Gastrocnemius medialis (tissue), 4 donors: ENCODE data around the gene CACNA1H.

Source experiments
- CTCF ChIP-seq, 5 experiments: fragments of 450-650 bp in 3 of 5; fragments of 200-600 bp in 2 of 5; sonication (generic) in 2 of 5; IDR thresholded peaks in 4 of 5; conservative IDR thresholded peaks in 1 of 5; 1 replicate in 4 of 5; 2 replicates in 1 of 5; pipeline ENCODE4 v1.5.1; 2016 to 2019; ENCODE audit warnings: antibody characterized with exemption in 5 of 5, mild to moderate bottlenecking in 3 of 5, moderate library complexity in 3 of 5
- POLR2A ChIP-seq, 2 donors: fragments of 450-650 bp; IDR thresholded peaks; one replicate each; pipeline ENCODE4 v1.6.1; 2017; ENCODE audit warnings: antibody characterized with exemption in 2 of 2, mild to moderate bottlenecking in 2 of 2, moderate library complexity in 2 of 2

GRCh38 chr16:1119129-1119528 is 33.8 kb upstream of the CACNA1H start:
- no peak for TF ChIP-seq CTCF (IDR thresholded peaks at IDR 0.05 in 4 of 5, conservative IDR thresholded peaks at IDR 0.05 in 1 of 5)
- no peak for TF ChIP-seq POLR2A (IDR thresholded peaks at IDR 0.05)
